Bronchial smooth muscle cell (primary cell): ENCODE results near the gene NHLH2. TPM values are rescaled to one million over a fixed set of nuclear protein-coding genes. Genes with fewer than 3 reads are reported as not detected.

Experiments
- total RNA-seq: library from RNA; depleted of rRNA; stranded (reverse); fragments of >200 nt; gene quantifications from 2 replicates; pipeline ENCODE4 v1.2.1, GENCODE V29; 2014

Gene NHLH2
- total RNA-seq, result under 0.01 TPM in 1 of 2 replicates, not detected in the other

DNA sequence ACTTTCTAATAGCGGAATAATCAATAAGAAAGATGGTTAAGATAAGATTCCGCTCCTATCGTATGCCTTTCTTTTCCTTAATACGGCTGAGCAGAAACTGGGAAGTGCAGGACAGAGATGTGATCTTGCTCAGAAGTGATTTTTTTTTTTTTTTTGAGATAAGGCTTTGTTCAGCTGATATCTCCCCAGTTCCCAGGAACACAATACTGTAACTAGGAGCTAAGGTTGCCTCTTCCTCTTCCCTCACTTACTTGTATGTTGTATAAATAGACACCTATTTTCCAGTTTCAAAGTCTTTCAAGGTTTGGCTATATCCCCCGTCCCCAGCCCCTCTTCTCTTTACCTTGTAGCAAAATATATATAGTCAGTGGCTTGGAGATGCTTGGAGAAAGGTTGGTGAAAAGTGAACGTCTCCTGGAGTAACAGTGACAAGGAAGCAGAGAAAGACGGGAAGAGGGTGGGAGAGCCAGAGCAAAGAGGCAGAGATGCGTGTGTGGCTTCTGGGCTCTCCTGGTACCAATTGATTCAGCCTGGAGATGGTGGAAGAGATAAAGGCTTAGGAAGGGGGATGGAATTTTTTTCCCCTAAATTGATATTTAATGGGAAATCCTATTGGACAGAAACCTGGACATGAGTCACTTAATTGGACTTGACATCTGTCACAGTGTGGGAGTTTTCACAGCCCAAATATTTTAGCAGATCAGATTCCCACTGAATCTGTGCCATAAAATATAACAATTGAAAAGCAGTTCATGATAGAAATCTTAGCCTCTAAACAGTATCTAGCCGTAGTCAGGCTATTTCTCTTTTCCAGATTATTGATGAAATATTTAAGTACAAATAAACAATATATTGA lies at the start of gene NHLH2:
NHLH2 (minus strand) TSS at position 522 of the 856 bp plus-strand sequence. CDS start 2,754 bp downstream, outside the sequence.

Other genes starting within 250 kb of the NHLH2 start
- gene VANGL1, start 199.2 kb downstream of the NHLH2 start, total RNA-seq, result 4.1 and 4.5 TPM in 2 replicates
- gene CASQ2, start 72.4 kb downstream of the NHLH2 start, total RNA-seq, result under 0.01 TPM in 1 of 2 replicates, not detected in the other
- gene SLC22A15, start 135.4 kb upstream of the NHLH2 start, total RNA-seq, result 2.7 and 3.0 TPM in 2 replicates